Large intestine (tissue), 3 donors: ENCODE results near the gene SMIM23. TPM values are rescaled to one million over a fixed set of nuclear protein-coding genes. Genes with fewer than 3 reads are reported as not detected.

Experiments
- DNase-seq, 2 donors: peaks; one replicate each; pipeline versions ENCODE4 v3.0.0 to v3.0.0-alpha.2; 2013
- H3K27ac ChIP-seq: one replicate; pipeline ENCODE4 v1.5.1; 2013; ENCODE audit warnings: low read length
- H3K27me3 ChIP-seq: 2 replicates; pipeline ENCODE4 v1.6.1; 2013; ENCODE audit warnings: low read length; ENCODE audit not compliant: control insufficient read depth, insufficient read depth
- H3K36me3 ChIP-seq: 2 replicates; pipeline ENCODE4 v1.6.1; 2013; ENCODE audit warnings: low read length; ENCODE audit not compliant: control insufficient read depth, insufficient read depth
- H3K4me1 ChIP-seq: one replicate; pipeline ENCODE4 v1.6.1; 2013; ENCODE audit warnings: low read length; ENCODE audit not compliant: control insufficient read depth, insufficient read depth
- H3K4me3 ChIP-seq: one replicate; pipeline ENCODE4 v1.5.1; 2013; ENCODE audit warnings: low read length
- H3K9me3 ChIP-seq: one replicate; pipeline ENCODE4 v1.6.1; 2013; ENCODE audit warnings: mild to moderate bottlenecking, low read depth, low read length, moderate library complexity; ENCODE audit not compliant: control insufficient read depth
- WGBS: methylation state at CpG from one replicate; pipeline ENCODE4 v1.1.5; 2013; ENCODE audit warnings: low lambda C conversion rate; ENCODE audit not compliant: insufficient coverage; 5-methylcytosine and 5-hydroxymethylcytosine counted together
- polyA plus RNA-seq: library from polyadenylated mRNA; unstranded; fragments of 120-200 nt; gene quantifications from one replicate; pipeline ENCODE4 v1.2.1, GENCODE V29; 2013

The SMIM23 gene
- polyA plus RNA-seq, 1 donor: not detected

DNA sequence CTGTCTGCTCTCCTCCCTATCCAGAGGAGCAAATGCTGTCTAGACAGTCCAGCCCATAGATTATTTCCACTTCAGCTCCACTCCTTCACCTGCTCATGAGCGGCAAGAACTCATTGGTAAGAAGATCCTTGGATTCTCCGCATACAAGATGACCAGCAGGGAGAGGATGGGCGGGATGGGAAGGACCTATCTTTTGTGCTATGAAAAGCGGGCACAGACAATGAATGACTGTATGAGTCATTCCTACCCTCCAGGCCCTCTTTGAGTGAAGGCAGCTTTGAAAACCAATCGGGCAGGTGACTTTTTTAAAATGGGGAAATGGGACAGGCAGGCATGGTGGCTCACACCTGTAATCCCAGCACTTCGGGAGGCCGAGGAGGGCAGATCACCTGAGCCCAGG, 49.4 kb downstream of the SMIM23 start:
- no peak for DNase-seq
- WGBS: no CpG with 5 or more reads among the region's 7 CpGs

DNA sequence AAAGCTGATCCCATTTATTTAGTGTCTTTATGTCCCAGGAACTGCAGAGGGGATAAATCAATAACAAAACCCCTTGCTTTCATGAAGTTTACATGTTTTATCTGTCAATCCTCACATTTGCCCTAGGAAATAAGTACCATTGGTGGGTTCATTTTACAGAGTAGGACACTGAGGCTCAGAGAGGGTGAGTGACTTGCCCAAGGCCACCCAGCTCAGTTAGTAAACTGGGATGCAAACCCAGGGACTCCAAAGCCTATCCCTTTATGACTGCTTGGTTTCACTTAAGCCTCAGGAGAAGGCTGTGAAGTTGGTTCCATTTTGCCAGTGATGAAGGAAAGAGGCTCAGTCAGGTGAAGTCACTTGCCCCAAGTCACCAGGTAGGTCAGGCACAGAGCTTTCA, 51.9 kb downstream of the SMIM23 start:
- no peak overlapping the region for H3K4me3 ChIP-seq
- no peaks in the 10 kb centered on the region for H3K36me3 ChIP-seq
- no peaks in the 10 kb centered on the region for H3K4me1 ChIP-seq
- no peak overlapping the region for H3K27ac ChIP-seq
- no peaks in the 10 kb centered on the region for H3K9me3 ChIP-seq
- no peaks in the 10 kb centered on the region for H3K27me3 ChIP-seq
- DNase-seq: no peak

More for the DNA sequence above, 49.4 kb downstream of the SMIM23 start:
- no peak overlapping the region for H3K4me3 ChIP-seq
- no peaks in the 10 kb centered on the region for H3K4me1 ChIP-seq
- no peaks in the 10 kb centered on the region for H3K9me3 ChIP-seq
- H3K27me3 ChIP-seq: no peaks in the 10 kb centered on the region
- H3K36me3 ChIP-seq: no peaks in the 10 kb centered on the region
- H3K27ac ChIP-seq: no peak overlapping the region

DNA sequence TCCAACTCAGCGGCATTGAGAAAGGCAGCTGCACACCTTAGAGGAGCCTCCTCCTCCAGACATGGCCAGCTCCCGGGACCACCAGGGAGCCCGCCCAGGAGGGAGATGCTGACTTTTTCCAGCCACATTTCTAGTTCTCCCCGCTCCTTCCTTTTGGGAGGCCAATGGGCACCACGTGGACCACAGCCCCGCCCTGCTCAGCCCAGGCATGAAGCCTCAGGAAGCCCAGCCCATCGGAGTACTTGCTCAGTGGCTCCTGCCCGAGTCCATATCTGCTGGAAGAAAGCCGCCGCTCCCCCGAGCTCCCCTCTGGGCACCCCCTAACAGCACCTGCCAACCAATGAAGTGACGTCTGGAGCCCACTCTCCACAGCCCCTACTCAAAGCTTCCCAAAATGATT, 52.4 kb downstream of the SMIM23 start:
- H3K36me3 ChIP-seq: no peaks in the 10 kb centered on the region
- no peaks in the 10 kb centered on the region for H3K27me3 ChIP-seq
- H3K9me3 ChIP-seq: no peaks in the 10 kb centered on the region
- no peak for DNase-seq
- H3K27ac ChIP-seq: no peak overlapping the region
- WGBS: no CpG with 5 or more reads among the region's 12 CpGs
- no peak overlapping the region for H3K4me3 ChIP-seq
- H3K4me1 ChIP-seq: no peaks in the 10 kb centered on the region

DNA sequence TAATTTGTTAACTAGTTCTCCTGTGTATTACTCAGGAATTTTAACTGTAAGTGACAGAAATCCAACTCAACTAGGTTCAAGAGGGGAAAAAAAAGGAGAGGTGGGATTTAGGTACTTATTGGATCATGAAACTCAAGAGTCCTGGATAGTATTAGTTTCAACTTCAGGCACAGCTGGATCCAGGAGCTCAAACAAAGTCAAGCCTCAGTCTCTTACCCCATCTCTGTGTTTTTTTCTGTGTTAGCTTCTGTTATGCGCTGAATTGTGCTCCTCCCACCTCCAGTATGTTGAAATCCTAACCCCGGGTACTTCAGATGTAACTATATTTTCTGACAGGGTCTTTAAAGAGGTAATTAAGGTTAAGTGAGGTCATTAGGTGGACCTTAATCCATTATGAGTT, 53.5 kb downstream of the SMIM23 start:
- DNase-seq: no peak
- no peaks in the 10 kb centered on the region for H3K36me3 ChIP-seq
- no peak overlapping the region for H3K4me3 ChIP-seq
- WGBS: no CpG with 5 or more reads among the region's 2 CpGs
- no peaks in the 10 kb centered on the region for H3K4me1 ChIP-seq
- no peak overlapping the region for H3K27ac ChIP-seq
- no peaks in the 10 kb centered on the region for H3K27me3 ChIP-seq
- no peaks in the 10 kb centered on the region for H3K9me3 ChIP-seq

GRCh38 chr5:171840066-171840465, 54.4 kb downstream of the SMIM23 start:
- Histone ChIP-seq H3K9me3 (no peaks in the 10 kb centered on the region), H3K4me3 (no peak overlapping the region), H3K4me1 (no peaks in the 10 kb centered on the region), H3K36me3 (no peaks in the 10 kb centered on the region), H3K27ac (no peak overlapping the region), H3K27me3 (no peaks in the 10 kb centered on the region)
- DNase-seq: no peak
- no CpG with 5 or more reads among the region's 2 CpGs for WGBS

Other genes starting within 250 kb of the SMIM23 start
- gene FBXW11, start 220.8 kb downstream of the SMIM23 start, polyA plus RNA-seq: 40.8 TPM